Fibroblast of the conjunctiva (primary cell): ENCODE data around the gene TP53.
A peak's percentile ranks its signal among the peaks of the same experiment; 100 is the strongest.
"Not testable (repeated sequence)": the region's sequence is repeated elsewhere in the genome, so short reads cannot be mapped to it uniquely, and the experiment has no call there.

Experiments used
- DNase-seq: peaks from one replicate; pipeline ENCODE4 v3.0.0-alpha.2; 2010; ENCODE audit warnings: low read depth

The TP53 gene

GRCh38 chr17:7674934-7675333, 12.4 kb downstream of the TP53 start:
- no peak for DNase-seq

- no peak for DNase-seq
Observed at GRCh38 chr17:7673239-7673638, 14.1 kb downstream of the TP53 start.

DNA sequence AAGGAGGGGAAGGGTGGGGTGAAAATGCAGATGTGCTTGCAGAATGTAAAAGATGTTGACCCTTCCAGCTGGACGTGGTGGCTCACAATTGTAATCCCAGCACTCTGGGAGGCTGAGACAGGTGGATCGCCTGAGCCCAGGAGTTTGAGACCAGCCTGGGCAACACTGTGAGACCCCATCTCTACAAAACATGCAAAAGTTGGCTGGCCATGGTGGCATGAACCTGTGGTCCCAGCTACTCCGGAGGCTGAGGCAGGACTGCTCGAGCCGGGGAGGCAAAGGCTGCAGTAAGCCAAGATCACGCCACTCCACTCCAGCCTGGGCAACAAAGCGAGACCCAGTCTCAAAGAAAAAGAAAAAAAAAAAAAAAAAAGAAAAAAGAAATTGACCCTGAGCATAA, 18.8 kb downstream of the TP53 start:
- no peak for DNase-seq

GRCh38 chr17:7667656-7668406, 19.5 kb downstream of the TP53 start:
- DNase-seq, result no peak

GRCh38 chr17:7656958-7657609, 30.2 kb downstream of the TP53 start:
- DNase-seq, result no peak

GRCh38 chr17:7655541-7655840, 31.8 kb downstream of the TP53 start:
- DNase-seq, result no peak

DNA sequence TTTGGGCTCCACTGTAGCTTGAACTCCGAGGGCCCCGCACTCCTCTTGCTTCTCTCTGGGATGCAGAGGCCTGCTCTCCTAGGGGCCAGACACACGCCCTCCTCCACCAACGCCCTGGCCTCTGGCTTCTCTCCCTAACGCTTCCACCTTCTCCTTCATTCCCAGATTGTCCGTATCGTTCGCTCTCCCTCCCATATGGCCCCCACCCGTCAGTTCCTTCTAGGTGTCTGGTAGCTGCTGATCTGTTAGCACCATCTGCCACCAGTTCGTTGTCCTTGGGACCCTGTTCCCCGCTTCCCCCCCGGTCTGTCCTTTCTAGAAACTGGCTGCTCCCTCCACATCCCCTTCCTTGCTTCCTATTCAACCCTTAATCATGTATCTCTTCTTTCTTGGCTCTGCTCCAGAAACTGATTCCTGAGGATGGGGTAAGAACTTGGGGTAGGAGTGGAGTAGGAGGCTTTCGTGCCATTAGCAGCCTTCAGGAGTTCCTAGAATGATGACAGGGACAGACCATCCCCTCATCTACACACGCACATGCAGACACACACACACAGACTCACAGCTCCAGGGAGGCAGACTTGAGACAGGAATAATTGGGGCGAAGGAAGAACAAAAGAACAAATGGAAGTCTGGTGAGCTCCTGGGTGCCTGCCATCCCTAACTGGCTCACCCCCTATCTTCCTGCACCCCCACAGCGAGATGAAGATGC, 32.3 kb downstream of the TP53 start:
- DNase-seq, result no peak

GRCh38 chr17:7652388-7653356, 34.6 kb downstream of the TP53 start:
- DNase-seq, result no peak

GRCh38 chr17:7651665-7652387, 35.5 kb downstream of the TP53 start:
- no peak for DNase-seq

- no peak for DNase-seq
Observed at GRCh38 chr17:7651097-7651664, 36.1 kb downstream of the TP53 start.

GRCh38 chr17:7650509-7651096, 36.7 kb downstream of the TP53 start, which contains the start of gene ATP1B2:
ATP1B2 (plus strand) TSS chr17:7650926; CDS start chr17:7651519, 593 bp downstream.
- DNase-seq, result no peak

DNA sequence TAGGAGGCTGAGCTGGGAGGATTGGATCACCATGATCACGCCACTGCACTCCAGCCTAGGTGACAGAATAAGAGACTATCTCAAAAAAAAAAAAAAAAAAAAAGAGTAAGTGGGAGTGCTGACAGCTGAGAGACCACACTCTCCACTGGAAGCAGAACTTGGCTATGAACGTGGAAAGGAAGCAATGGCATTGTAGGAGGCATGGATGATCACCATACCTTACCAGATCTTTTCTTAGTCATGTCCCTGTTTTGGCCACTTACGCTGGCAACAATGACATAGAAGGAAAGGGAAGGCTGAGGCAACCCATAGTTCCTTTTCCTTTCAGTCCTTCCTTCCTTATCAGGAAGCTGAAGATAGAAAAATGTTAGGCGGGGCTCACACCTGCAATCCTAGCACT, 40.3 kb downstream of the TP53 start:
- DNase-seq, result no peak

- DNase-seq, result no peak
Observed at GRCh38 chr17:7646457-7646856, 40.8 kb downstream of the TP53 start.

- DNase-seq, result no peak
Observed at GRCh38 chr17:7644775-7645174, 42.5 kb downstream of the TP53 start.

DNA sequence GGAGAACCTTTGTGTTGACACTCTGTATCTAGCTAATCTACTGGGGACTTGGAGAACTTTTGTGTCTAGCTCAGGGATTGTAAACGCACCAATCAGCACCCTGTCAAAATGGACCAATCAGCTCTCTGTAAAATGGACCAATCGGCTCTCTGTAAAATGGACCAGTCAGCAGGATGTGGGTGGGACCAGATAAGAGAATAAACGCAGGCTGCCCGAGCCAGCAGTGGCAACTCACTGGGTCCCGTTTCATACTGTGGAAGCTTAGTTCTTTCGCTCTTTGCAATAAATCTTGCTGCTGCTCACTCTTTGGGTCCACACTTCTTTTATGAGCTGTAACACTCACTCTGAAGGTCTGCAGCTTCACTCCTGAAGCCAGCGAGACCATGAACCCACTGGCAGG, 45.7 kb downstream of the TP53 start:
- not testable (repeated sequence) for DNase-seq

- no peak for DNase-seq
Observed at GRCh38 chr17:7640783-7641182, 46.5 kb downstream of the TP53 start.

DNA sequence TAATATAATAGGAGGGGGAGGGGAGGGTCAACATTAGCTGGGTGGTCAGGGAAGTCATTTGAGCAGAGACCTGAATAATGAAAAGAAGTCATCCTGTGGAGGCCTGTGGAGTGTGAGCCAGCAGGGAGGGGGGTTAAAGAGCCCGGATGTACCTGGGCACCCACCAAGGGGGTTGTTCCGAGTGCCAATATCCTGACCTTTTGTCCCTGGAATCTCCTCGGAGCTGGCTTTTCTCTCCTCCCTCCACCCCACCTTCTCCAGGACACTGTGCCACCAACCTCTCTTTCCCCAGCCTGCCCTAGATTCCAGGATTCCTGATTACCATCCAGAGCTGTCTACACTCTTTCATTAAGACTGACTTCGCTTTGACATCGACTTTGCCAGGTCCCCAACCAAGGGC, 51.1 kb downstream of the TP53 start:
- DNase-seq, result no peak

- no peak for DNase-seq
Observed at GRCh38 chr17:7634384-7634783, 52.9 kb downstream of the TP53 start.

GRCh38 chr17:7633093-7633492, 54.2 kb downstream of the TP53 start:
- DNase-seq, result no peak

- DNase-seq, result peak; percentile 30
Observed at GRCh38 chr17:7632492-7632894, 54.8 kb downstream of the TP53 start.
